ENCODE measurements around the gene MALAT1.

DNA sequence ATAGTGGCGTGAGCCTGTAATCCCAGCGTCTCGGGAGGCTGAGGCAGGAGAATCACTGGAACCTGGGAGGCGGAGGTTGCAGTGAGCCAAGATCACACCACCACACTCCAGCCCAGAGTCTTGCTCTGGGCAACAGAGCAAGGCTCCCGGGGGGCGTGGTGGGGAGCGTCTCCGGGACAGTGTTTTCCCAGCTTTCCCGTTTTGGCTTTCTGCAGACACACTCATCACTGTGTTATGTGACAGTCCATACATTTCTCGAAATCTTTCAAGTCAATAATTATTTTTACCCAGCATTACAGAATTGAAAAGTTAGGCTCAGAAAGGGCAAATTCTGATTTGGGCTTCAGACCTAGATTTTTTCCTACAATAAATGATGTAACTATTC lies 44.5 kb upstream of the MALAT1 start:
- TF ChIP-seq, protein P1, sequence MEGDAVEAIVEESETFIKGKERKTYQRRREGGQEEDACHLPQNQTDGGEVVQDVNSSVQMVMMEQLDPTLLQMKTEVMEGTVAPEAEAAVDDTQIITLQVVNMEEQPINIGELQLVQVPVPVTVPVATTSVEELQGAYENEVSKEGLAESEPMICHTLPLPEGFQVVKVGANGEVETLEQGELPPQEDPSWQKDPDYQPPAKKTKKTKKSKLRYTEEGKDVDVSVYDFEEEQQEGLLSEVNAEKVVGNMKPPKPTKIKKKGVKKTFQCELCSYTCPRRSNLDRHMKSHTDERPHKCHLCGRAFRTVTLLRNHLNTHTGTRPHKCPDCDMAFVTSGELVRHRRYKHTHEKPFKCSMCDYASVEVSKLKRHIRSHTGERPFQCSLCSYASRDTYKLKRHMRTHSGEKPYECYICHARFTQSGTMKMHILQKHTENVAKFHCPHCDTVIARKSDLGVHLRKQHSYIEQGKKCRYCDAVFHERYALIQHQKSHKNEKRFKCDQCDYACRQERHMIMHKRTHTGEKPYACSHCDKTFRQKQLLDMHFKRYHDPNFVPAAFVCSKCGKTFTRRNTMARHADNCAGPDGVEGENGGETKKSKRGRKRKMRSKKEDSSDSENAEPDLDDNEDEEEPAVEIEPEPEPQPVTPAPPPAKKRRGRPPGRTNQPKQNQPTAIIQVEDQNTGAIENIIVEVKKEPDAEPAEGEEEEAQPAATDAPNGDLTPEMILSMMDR (IDR thresholded peaks at IDR 0.05) = no peak
- TF ChIP-seq POLR2AphosphoS5 (IDR thresholded peaks at IDR 0.05; ENCODE audit: insufficient read depth in 1 of 2, low read depth in 1 of 2) = no peak
